GM21576 (cell line): ENCODE data around the gene MGLL.
"Not testable (repeated sequence)": the region's sequence is repeated elsewhere in the genome, so short reads cannot be mapped to it uniquely, and the experiment has no call there.

Experiments
- ATAC-seq: cut with Tn5 transposase; IDR thresholded peaks from one replicate; pipeline ENCODE4 v1.9.1; 2021; ENCODE audit warnings: mild to moderate bottlenecking, moderate library complexity; ENCODE audit not compliant: unreplicated experiment

The MGLL gene

DNA sequence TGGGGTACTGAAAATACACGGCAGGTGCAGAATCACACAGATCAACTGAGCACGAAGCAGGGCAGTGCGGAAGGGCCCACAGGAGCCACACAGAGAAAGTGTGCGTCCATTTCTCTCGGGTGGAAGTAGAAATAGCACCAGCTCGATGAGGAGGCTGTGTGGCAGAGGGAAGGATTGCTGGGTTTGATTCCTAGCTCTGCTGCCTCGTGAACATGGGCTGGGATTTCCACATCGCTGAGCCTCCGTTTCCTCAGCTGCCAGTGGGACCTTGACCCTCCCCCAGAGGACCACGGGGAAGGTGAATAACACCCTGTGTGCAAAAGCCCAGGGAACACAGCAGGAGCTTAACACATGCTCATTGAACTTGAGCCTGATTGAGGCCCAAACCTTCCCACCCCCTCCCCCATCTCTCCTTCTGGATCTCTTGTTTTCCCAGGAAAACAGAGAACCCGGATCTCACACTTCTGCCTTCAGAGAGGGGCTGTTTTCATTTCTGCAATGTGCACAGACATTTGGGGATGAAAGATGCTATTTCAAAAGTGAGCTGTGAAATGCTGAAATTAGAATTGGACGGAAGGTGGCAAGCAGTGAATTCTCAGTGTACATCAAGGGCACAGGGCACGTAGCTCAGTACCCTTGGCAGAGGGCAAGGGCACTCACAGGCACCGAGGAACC, 111.2 kb downstream of the MGLL start:
- no peak for ATAC-seq

GRCh38 chr3:127710155-127710941, 112.0 kb downstream of the MGLL start:
- no peak for ATAC-seq

DNA sequence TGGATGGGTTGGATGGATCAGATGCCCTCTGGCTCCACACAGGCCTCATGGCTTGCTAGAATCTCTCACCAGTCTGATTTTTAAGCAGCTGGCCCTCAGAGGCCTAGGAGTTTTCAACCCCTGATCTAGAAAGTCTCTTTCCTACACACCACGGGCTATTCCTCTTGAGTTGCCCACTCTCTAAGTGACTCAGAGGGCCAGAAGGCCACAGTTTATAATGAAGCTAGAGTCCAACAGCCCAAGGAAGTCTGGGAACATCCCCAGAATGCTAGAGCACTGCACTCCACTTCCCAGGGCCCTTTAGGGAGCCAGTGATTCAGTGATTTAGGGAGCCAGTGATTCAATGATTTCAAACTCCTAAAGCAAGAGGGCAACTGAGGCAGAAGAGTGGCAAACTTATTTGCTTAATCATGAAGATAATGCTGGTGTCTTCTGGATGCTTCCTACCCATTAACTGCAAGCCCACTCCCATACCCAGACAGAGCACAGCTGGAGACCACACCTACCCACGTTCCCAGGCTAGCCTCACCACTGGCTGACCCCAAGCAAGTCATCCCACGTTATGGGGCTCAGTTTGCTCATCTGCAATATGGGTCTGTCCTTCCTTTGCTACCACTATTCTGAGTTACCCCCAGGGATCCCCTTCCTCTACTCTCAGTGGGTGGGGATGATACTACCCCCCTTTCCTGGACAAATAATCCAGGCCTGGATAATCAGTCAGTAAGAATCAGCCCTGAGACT, 112.8 kb downstream of the MGLL start:
- no peak for ATAC-seq

- ATAC-seq: no peak
Measured at GRCh38 chr3:127708837-127709236, 113.5 kb downstream of the MGLL start.

DNA sequence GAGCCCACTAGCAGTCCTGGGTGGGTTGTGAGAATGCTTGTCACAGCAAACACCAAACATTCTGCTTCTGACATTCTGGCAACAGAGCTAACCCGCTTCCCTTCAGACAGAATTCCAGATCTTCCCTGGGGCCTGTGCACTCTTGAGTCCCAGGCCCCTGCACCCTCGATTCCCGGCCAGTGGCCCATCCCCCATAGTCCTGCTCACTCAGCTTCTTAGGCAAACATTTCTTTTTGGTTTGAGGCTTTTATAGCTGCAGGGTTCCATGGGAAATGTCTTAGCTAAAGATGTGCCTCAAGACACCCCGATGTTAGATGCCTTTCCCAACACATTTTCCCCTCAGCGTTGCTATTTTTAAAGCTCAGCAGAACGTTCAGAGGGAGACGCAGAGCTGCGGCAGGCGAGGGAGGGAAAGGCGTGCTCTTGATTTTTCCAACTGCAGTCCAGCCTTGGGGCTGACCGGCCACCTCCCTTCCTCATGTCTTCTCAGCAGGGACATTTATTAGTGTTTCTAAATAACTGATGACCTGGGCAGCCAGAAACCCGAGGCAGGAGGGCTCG, 114.4 kb downstream of the MGLL start:
- ATAC-seq: no peak

DNA sequence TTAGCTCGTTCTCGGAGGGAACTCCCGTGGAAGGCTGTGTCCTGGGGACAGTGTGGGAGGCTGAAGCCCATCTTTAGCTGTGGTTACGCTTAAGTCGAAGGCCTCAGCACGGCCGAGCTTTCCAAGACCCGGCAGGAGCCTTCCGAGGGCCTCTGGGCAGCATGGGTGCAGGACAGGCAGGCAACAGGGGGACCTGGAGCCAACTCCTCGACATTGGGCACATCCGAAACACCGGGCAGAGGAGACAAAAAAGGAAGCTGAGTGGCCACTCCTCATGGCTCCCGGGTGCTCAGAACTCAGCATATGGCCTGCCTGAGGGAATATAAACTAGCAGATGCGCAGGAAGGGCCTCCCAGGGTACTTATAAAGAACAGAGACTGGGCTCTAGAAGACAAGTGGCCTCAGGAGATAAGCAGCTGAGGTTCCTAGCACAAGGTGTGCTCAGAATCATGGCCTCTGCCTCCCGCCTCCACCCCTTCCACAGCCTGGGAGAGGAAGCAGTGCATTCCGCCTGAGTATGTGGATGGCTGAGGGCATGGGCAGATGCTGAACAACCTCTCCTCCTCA, 115.4 kb downstream of the MGLL start:
- ATAC-seq: no peak

DNA sequence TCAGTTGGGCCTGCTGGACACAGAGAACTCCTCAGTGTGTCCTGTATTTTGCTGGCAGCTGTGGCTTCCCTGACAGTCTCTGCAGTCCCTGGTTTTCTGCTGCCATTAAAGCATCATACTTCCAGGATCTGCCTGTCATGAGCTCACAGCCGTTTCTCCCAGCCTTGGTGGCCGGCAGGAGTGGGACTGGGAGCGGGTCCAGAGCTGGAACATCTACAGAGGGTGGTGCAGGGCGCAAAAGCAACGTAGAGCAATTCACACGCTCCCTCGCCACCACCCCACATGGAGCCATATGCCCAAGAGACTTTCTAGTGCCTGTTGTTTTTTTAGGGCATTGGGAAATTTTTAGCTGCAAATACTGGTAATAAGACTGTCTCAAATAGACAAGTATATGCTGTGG, 116.0 kb downstream of the MGLL start:
- ATAC-seq: no peak

- ATAC-seq: not testable (repeated sequence)
Measured at GRCh38 chr3:127704840-127705239, 117.5 kb downstream of the MGLL start.

- no peak for ATAC-seq
Measured at GRCh38 chr3:127702151-127702578, 120.2 kb downstream of the MGLL start.

DNA sequence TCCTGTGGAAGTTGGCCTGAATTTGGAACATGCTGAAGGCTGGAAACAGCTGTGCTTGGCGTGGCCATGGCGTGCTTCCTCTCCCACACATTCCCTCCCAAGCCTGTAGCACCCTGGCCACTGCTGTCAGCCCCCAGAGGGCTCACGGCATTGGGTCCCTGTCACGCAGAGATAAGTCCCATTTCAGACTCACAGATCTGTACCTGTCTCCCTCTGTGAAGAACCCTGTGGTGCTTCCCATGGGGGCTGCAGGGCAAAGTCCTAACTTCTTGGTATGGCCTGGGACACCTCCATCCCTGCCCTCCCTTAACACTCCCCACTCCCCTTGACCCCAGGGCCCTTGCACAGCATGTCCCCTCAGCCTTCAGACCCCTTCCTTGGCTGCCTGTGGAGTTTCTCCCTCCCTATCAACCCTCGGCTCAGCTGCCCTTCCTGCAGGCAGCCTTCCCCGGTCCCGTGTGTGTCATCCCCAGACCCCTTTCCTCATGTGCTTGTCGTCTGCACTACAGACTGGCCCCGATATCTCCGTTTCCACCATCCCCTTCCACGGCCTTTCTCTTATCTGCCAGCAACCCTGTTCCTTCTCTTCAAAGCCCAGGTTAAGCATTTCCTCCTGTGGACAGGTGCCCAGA, 120.9 kb downstream of the MGLL start:
- ATAC-seq: no peak

DNA sequence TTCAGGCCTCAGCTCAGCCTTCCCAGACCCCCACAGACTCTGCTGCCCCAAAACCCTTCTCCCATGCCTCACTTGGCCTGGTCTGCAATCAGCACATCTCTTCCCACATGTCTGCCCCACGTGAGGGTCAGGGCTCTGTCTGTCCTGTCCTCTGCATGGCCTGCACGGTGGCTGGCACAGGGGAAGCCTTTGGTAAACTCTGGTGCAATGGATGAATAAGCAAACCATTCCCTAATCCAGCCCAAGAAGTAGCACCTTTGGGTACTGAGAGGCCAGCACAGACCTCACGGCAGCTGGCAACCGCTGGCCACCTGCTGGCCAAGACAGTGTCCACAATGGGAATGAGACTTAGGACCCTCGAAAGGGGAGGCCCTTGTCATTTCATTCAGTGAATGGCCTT, 121.9 kb downstream of the MGLL start:
- ATAC-seq: no peak

DNA sequence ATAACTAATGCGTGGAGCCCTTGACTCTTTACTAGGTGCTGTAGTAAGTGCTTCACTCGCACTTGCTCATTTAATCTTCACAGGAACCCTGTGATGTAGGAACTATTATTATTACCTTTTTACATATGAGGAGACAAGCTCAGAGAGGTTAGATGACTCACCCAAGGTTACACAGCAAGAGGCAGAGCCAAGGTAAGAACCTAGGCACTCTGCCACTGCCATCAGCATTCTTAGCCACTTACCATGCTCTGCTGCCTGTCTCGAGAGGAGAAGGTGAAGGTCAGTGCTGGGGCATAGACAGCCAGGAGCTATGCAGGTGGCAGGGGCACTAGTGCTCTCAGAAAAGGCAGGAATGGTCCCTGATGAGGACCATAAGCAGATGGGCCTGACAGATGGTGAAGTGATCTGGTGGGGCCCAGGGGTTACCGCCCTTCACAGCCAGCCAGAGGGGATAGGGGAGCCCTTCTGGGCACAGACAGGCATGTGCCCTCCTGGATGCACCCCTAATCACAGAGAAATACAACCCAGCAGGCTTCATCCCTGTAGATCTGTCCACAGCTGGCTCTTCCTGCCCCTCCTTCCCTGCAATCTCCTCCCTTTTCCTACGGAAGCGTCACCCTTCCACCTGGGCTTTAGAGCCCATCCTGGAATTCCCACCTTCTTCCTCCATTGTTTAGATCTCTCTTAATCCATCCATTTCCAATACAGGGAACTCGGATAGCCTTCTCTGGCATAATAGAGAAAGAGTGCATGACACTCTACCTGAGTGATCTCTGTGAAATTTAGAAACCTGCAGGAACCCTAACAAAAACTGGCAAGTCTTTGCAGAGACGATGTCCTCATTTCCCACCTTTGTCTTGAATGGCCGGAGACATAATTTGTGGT, 122.7 kb downstream of the MGLL start:
- no peak for ATAC-seq

GRCh38 chr3:127698691-127699415, 123.5 kb downstream of the MGLL start:
- no peak for ATAC-seq

- no peak for ATAC-seq
Measured at GRCh38 chr3:127698286-127698685, 124.0 kb downstream of the MGLL start.

- peak; percentile 73 for ATAC-seq
Measured at GRCh38 chr3:127697551-127698240, 124.6 kb downstream of the MGLL start.

DNA sequence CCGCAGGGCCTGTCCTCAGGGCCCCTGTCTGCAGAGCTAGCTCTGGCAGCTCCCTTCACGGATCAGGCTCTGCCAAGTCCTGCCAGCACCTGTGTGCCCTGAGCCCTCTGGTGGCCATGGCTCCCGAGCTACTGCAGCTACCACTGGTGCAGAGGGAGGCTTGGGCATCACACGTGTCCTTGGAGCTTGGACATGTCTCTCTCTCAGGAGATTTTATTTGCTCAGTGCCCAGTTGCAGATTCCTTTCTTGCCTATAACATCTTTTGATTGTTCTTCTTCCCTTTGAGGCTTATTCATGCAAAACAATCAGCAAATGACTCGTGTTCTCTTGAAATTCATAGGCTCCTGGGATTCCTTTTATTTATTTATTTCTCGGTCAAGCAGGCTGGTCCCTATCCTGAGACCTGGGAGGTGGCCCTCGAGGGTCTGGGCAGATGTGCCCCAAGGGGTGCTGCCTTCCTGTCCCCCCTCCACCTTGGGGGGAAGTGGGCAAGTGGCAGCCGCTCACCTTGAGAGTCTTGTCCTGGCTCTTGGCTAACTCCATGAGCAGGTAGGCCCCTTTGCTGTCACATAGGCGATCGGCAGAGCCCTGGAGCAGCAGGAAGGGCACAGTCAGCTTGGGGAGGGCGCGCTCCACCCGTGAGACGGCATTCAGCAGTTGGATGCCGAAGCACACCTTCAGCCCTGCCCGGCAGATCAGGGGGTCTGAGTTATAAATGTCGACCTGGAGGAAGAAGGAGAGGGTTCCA, 127.7 kb downstream of the MGLL start:
- ATAC-seq: no peak

GRCh38 chr3:127693336-127693843, 128.9 kb downstream of the MGLL start:
- ATAC-seq: no peak
